Measurements from ENCODE around the gene SLC1A2. TPM values are rescaled to one million over a fixed set of nuclear protein-coding genes. Genes with fewer than 3 reads are reported as not detected.
A peak's percentile ranks its signal among the peaks of the same experiment; 100 is the strongest.

Gene SLC1A2
- total and polyA plus RNA-seq, 2 donors (not counting 1 experiment from before 2014, with no cell fraction given): 1.2 to 7.6 TPM

DNA sequence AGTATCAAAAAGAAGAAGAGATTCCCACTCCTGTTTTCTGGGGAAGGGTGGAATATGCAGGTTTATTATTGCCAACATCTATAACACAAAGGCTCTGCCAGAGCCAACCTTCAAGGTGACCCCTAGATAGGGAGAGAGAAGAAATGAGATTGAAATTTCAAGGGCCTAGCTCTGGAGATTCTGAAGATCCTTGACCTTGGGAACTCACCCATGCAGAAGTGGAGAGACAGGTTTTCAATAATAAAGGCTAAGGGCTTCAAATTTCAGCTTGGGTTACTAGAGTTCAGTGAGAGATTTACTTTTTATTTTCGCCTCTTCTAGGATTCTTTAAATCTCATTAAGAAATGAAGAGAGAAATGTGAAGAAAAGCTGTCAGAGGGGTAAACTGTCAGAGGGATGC lies 182.0 kb downstream of the SLC1A2 start:
- Histone ChIP-seq H2AFZ (ENCODE audit: low read length) (no peak overlapping the region), H3K27ac (ENCODE audit: insufficient read depth, low read length) (no peak overlapping the region), H3K36me3 (ENCODE audit: control insufficient read depth, insufficient read depth, low read length) (no peaks in the 10 kb centered on the region), H3K9me3 (ENCODE audit: control insufficient read depth, insufficient read depth, low read depth, low read length) (no peaks in the 10 kb centered on the region), H3K79me2 (ENCODE audit: control insufficient read depth, insufficient read depth, low read length) (no peaks in the 10 kb centered on the region), H3K27me3 (ENCODE audit: control insufficient read depth, insufficient read depth, low read length) (no peaks in the 10 kb centered on the region), H3K9ac (ENCODE audit: insufficient read depth, low read length) (no peak overlapping the region), H3K4me3 (replicated peaks in 1 of 4; ENCODE audit: control extremely low read depth in 1 of 4, insufficient read depth in 1 of 4, low read depth in 3 of 4, low read length in 4 of 4) (no peak overlapping the region), H3K4me1 (ENCODE audit: control insufficient read depth, extremely low read depth, insufficient read depth, low read length) (no peaks in the 10 kb centered on the region), H3K4me2 (ENCODE audit: extremely low read depth, insufficient read depth, low read length) (no peak overlapping the region), H4K20me1 (ENCODE audit: control insufficient read depth, extremely low read depth, insufficient read depth, low read length) (no peaks in the 10 kb centered on the region)
- no peak for DNase-seq (ENCODE audit: low read depth in 2 of 2)
- no peak for TF ChIP-seq EZH2 (IDR thresholded peaks at IDR 0.05; ENCODE audit: low read length, missing control alignments)
- TF ChIP-seq CTCF (conservative IDR thresholded peaks at IDR 0.05 in 1 of 2, IDR thresholded peaks at IDR 0.05 in 1 of 2; ENCODE audit: low read depth in 1 of 2, low read length in 2 of 2): no peak

DNA sequence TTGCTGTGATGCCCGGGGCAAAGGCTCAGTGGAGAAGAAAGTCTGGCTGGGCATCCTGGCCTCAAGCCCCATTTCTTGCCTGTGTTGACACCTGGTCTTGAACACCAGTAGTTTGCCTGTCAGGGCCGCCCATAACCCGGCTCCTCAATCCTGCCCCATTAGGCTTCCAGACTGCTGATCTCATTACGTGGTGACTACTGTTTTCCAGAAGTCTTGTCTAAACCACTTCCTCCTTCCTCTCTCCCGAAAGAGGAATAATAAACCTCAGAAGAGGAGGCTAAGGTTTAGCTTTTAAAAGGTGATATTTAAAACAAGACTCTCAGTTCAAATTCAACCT lies 182.7 kb downstream of the SLC1A2 start:
- Histone ChIP-seq H2AFZ (ENCODE audit: low read length) (no peak overlapping the region), H4K20me1 (ENCODE audit: control insufficient read depth, extremely low read depth, insufficient read depth, low read length) (no peaks in the 10 kb centered on the region), H3K27ac (ENCODE audit: insufficient read depth, low read length) (no peak overlapping the region), H3K27me3 (ENCODE audit: control insufficient read depth, insufficient read depth, low read length) (no peaks in the 10 kb centered on the region), H3K4me3 (replicated peaks in 1 of 4; ENCODE audit: control extremely low read depth in 1 of 4, insufficient read depth in 1 of 4, low read depth in 3 of 4, low read length in 4 of 4) (no peak overlapping the region), H3K4me1 (ENCODE audit: control insufficient read depth, extremely low read depth, insufficient read depth, low read length) (no peaks in the 10 kb centered on the region), H3K36me3 (ENCODE audit: control insufficient read depth, insufficient read depth, low read length) (no peaks in the 10 kb centered on the region), H3K9me3 (ENCODE audit: control insufficient read depth, insufficient read depth, low read depth, low read length) (no peaks in the 10 kb centered on the region), H3K4me2 (ENCODE audit: extremely low read depth, insufficient read depth, low read length) (no peak overlapping the region), H3K9ac (ENCODE audit: insufficient read depth, low read length) (no peak overlapping the region), H3K79me2 (ENCODE audit: control insufficient read depth, insufficient read depth, low read length) (no peaks in the 10 kb centered on the region)
- peak in 1 of 2 donors; percentile 86 for DNase-seq (ENCODE audit: low read depth in 2 of 2)
- TF ChIP-seq CTCF (conservative IDR thresholded peaks at IDR 0.05 in 1 of 2, IDR thresholded peaks at IDR 0.05 in 1 of 2; ENCODE audit: low read depth in 1 of 2, low read length in 2 of 2): no peak

GRCh38 chr11:35235936-35236666 lies 183.3 kb downstream of the SLC1A2 start:
- H3K27me3 ChIP-seq (ENCODE audit: control insufficient read depth, insufficient read depth, low read length): no peaks in the 10 kb centered on the region
- no peak overlapping the region for H3K4me2 ChIP-seq (ENCODE audit: extremely low read depth, insufficient read depth, low read length)
- peaks cover 1% of the 10 kb centered on the region for H3K36me3 ChIP-seq (ENCODE audit: control insufficient read depth, insufficient read depth, low read length)
- no peak overlapping the region for H3K9ac ChIP-seq (ENCODE audit: insufficient read depth, low read length)
- no peaks in the 10 kb centered on the region for H4K20me1 ChIP-seq (ENCODE audit: control insufficient read depth, extremely low read depth, insufficient read depth, low read length)
- H3K9me3 ChIP-seq (ENCODE audit: control insufficient read depth, insufficient read depth, low read depth, low read length): no peaks in the 10 kb centered on the region
- no peak for TF ChIP-seq CTCF (conservative IDR thresholded peaks at IDR 0.05 in 1 of 2, IDR thresholded peaks at IDR 0.05 in 1 of 2; ENCODE audit: low read depth in 1 of 2, low read length in 2 of 2)
- no peak for TF ChIP-seq EZH2 (IDR thresholded peaks at IDR 0.05; ENCODE audit: low read length, missing control alignments)
- DNase-seq (ENCODE audit: low read depth in 2 of 2): peak in 1 of 2 donors; percentile 90
- H3K79me2 ChIP-seq (ENCODE audit: control insufficient read depth, insufficient read depth, low read length): no peaks in the 10 kb centered on the region
- no peak overlapping the region for H2AFZ ChIP-seq (ENCODE audit: low read length)
- no peak overlapping the region for H3K4me3 ChIP-seq (replicated peaks in 1 of 4; ENCODE audit: control extremely low read depth in 1 of 4, insufficient read depth in 1 of 4, low read depth in 3 of 4, low read length in 4 of 4)
- no peak overlapping the region for H3K27ac ChIP-seq (ENCODE audit: insufficient read depth, low read length)
- no peaks in the 10 kb centered on the region for H3K4me1 ChIP-seq (ENCODE audit: control insufficient read depth, extremely low read depth, insufficient read depth, low read length)
